Smooth muscle cell of the coronary artery (primary cell): ENCODE data around the gene CCL24. TPM values are rescaled to one million over a fixed set of nuclear protein-coding genes. Genes with fewer than 3 reads are reported as not detected.

Experiments used
- total RNA-seq: library from RNA; depleted of rRNA; stranded (reverse); fragments of >200 nt; gene quantifications from 2 replicates; pipeline ENCODE4 v1.2.3, GENCODE V29; 2014; ENCODE audit warnings: low replicate concordance

Gene CCL24
- not detected in 2 replicates for total RNA-seq

DNA sequence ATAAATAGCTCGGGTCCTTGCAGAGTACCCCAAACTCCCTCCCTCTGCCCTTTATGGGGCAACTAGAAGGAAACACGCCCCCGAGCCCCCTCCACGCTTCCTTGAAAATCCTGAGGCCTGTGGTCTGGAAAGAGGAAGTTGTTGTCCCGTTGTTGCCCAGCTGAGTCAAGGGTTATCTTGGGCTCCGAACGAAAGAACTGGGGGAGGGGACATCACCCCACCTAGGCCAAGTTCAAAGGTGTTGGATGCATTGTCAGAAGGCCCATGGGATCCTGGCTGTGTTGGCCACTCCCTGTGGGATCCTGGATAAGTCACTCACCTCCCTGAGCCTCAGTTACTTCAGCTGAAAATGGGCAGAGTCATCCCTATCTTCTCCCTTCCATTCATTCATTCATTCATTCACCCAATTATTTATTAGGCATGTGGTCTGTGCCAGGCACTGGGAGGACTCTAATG, at the start of gene CCL24:
TSS of gene CCL24 (minus strand) at position 26 of the 456 bp plus-strand sequence. CDS start 91 bp downstream, outside the sequence.

DNA sequence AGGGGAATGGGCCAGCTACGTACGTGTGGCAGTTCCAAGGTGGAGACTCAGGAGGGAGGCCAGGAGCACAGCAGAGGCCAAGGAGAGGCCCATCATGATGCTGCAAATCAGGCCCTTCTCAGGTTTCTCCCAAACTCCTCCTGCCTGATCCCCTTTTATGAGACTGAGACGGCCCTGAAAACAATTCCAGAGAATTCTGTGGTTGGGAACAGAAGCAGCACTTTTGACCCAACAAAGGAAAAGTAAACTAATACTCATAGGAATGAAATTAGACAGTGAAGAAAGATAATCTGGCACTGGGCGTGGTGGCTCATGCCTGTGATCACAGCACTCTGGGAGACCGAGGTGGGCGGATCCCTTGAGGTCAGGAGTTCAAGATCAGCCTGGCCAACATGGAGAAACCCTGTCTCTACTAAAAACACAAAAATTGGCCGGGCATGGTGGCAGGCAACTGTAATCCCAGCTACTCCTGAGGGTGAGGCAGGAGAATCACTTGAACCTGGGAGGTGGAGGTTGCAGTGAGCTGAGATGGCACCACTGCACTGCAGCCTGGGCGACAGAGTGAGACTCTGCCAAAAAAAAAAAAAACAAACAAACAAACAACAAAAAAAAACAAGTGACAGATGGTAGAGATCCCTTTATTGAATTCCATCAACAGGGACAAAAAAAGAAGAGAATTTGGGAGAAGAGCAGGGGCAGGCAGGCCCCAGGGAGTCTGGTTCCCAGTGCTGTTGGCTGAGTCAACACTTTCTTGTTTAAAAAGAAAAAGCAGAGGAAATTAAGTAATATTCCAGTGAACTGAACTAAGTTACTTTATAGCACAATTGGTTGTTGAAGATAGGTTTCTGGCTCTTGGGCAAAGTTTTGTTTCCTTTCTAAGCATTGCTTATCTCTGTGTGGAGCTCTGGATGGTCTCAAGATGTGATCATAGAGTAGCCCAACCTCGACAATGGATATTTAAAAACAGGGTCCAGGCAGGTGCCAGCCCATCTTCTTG, 41.2 kb downstream of the CCL24 start, which contains the start of gene CCL26:
TSS of gene CCL26 (minus strand) at position 131 of the 997 bp plus-strand sequence. CDS start at position 96, 35 bp downstream.

Other genes starting within 250 kb of the CCL24 start
- 3.7 TPM in 2 replicates for gene HIP1, start 74.9 kb downstream of the CCL24 start, total RNA-seq
- gene CCL26, start 41.6 kb downstream of the CCL24 start, total RNA-seq: 1.4 TPM in 2 replicates
- 8.3 and 14.9 TPM in 2 replicates for gene RHBDD2, start 65.2 kb upstream of the CCL24 start, total RNA-seq
- 57.3 and 309 TPM in 2 replicates for gene POR, start 101.3 kb upstream of the CCL24 start, total RNA-seq
- gene TMEM120A, start 180.8 kb upstream of the CCL24 start, total RNA-seq: 25.8 and 95.0 TPM in 2 replicates
- 29.4 and 50.7 TPM in 2 replicates for gene STYXL1, start 234.2 kb upstream of the CCL24 start, total RNA-seq
- 43.1 and 61.3 TPM in 2 replicates for gene MDH2, start 234.3 kb upstream of the CCL24 start, total RNA-seq